WTC11 (cell line): ENCODE results near the gene MEGF8. TPM values are rescaled to one million over a fixed set of nuclear protein-coding genes. Genes with fewer than 3 reads are reported as not detected.

Experiments
- ATAC-seq: fragments of 200-7000 bp; cut with Tn5 transposase; 2 replicates; pipeline ENCODE4 v1.10.0; 2021; ENCODE audit warnings: mild to moderate bottlenecking, moderate library complexity
- CTCF ChIA-PET: fragments of 300-600 bp; sonication (Branson Sonifier 250); formaldehyde crosslinking; loops from one replicate; lab custom pipeline; 2021; ENCODE audit warnings: antibody characterized with exemption; lab: Charles Lee
- POLR2A ChIA-PET: fragments of 350-600 bp; sonication (Branson Sonifier 250); formaldehyde crosslinking; loops from one replicate; lab custom pipeline; 2021; ENCODE audit warnings: antibody characterized with exemption; lab: Charles Lee
- DNase-seq: peaks from one replicate; pipeline ENCODE4 v3.0.0; 2021; ENCODE audit warnings: low spot score
- H3K27ac Mint-ChIP-seq: 2 replicates; pipeline ENCODE4 v1.8.0; 2021; ENCODE audit warnings: mixed read lengths
- H3K27me3 Mint-ChIP-seq: 2 replicates; pipeline ENCODE4 v1.8.0; 2021; ENCODE audit warnings: low read depth, mild to moderate bottlenecking, moderate library complexity, mixed read lengths
- H3K36me3 Mint-ChIP-seq: 2 replicates; pipeline ENCODE4 v1.8.0; 2021; ENCODE audit warnings: mixed read lengths
- H3K4me1 Mint-ChIP-seq: 2 replicates; pipeline ENCODE4 v1.8.0; 2022; ENCODE audit warnings: mixed read lengths
- H3K4me3 Mint-ChIP-seq: 2 replicates; pipeline ENCODE4 v1.8.0; 2021; ENCODE audit warnings: mild to moderate bottlenecking, moderate library complexity, mixed read lengths
- H3K9me3 Mint-ChIP-seq: 2 replicates; pipeline ENCODE4 v1.8.0; 2021; ENCODE audit warnings: mixed read lengths
- ATF6 ChIP-seq: sonication (generic); formaldehyde crosslinking; IDR thresholded peaks from 2 replicates; pipeline ENCODE4 v1.8.1; 2023; ENCODE audit warnings: mild to moderate bottlenecking, missing genetic modification reagents
- FOXP4 ChIP-seq: sonication (generic); formaldehyde crosslinking; IDR thresholded peaks from 2 replicates; pipeline ENCODE4 v1.8.0; 2022; ENCODE audit warnings: mild to moderate bottlenecking, missing genetic modification reagents
- GABPB1 ChIP-seq: sonication (generic); formaldehyde crosslinking; IDR thresholded peaks from 2 replicates; pipeline ENCODE4 v1.8.1; 2023; ENCODE audit warnings: mild to moderate bottlenecking, missing genetic modification reagents
- HMGXB4 ChIP-seq: sonication (generic); formaldehyde crosslinking; IDR thresholded peaks from 2 replicates; pipeline ENCODE4 v1.8.1; 2023; ENCODE audit warnings: mild to moderate bottlenecking, moderate library complexity, missing genetic modification reagents
- JAZF1 ChIP-seq: fragments of 250-450 bp; sonication (Bioruptor Pico); IDR thresholded peaks from 2 replicates; pipeline ENCODE4 v1.9.0; 2021; ENCODE audit warnings: moderate library complexity, mild to moderate bottlenecking, inconsistent platforms
- KAT7 ChIP-seq: sonication (generic); formaldehyde crosslinking; IDR thresholded peaks from 2 replicates; pipeline ENCODE4 v1.8.1; 2023; ENCODE audit warnings: missing genetic modification reagents, mild to moderate bottlenecking, borderline replicate concordance
- MXD4 ChIP-seq: fragments of 250-450 bp; sonication (Bioruptor Pico); IDR thresholded peaks from 2 replicates; pipeline ENCODE4 v1.8.0; 2021; ENCODE audit warnings: mild to moderate bottlenecking, moderate library complexity, borderline replicate concordance
- NFE2L1 ChIP-seq: sonication (generic); formaldehyde crosslinking; IDR thresholded peaks from 2 replicates; pipeline ENCODE4 v1.8.1; 2023; ENCODE audit warnings: missing genetic modification reagents
- NR1H2 ChIP-seq: sonication (generic); formaldehyde crosslinking; IDR thresholded peaks from 2 replicates; pipeline ENCODE4 v1.9.0; 2021; ENCODE audit warnings: mild to moderate bottlenecking, moderate library complexity, missing genetic modification reagents
- NR2C2 ChIP-seq: sonication (generic); formaldehyde crosslinking; IDR thresholded peaks from 2 replicates; pipeline ENCODE4 v1.8.0; 2022; ENCODE audit warnings: mild to moderate bottlenecking, missing genetic modification reagents
- NR3C1 ChIP-seq: sonication (generic); formaldehyde crosslinking; conservative IDR thresholded peaks from 2 replicates; pipeline ENCODE4 v1.8.1; 2023; ENCODE audit warnings: low read depth, mild to moderate bottlenecking, missing genetic modification reagents
- TEAD1 ChIP-seq: sonication (generic); formaldehyde crosslinking; IDR thresholded peaks from 2 replicates; pipeline ENCODE4 v1.8.0; 2022; ENCODE audit warnings: mild to moderate bottlenecking, missing genetic modification reagents
- ZBTB21 ChIP-seq: sonication (generic); formaldehyde crosslinking; IDR thresholded peaks from 2 replicates; pipeline ENCODE4 v1.8.1; 2023; ENCODE audit warnings: mild to moderate bottlenecking, missing genetic modification reagents, borderline replicate concordance
- ZNF121 ChIP-seq: sonication (generic); formaldehyde crosslinking; IDR thresholded peaks from 2 replicates; pipeline ENCODE4 v1.8.0; 2023; ENCODE audit warnings: missing genetic modification reagents
- ZNF281 ChIP-seq: sonication (generic); formaldehyde crosslinking; IDR thresholded peaks from 2 replicates; pipeline ENCODE4 v1.8.0; 2023; ENCODE audit warnings: mild to moderate bottlenecking, missing genetic modification reagents
- ZNF423 ChIP-seq: fragments of 250-450 bp; sonication (Bioruptor Pico); IDR thresholded peaks from 2 replicates; pipeline ENCODE4 v2.1.2; 2022; ENCODE audit warnings: mild to moderate bottlenecking, moderate library complexity
- ZNF512 ChIP-seq: sonication (generic); formaldehyde crosslinking; IDR thresholded peaks from 2 replicates; pipeline ENCODE4 v1.8.1; 2022; ENCODE audit warnings: missing genetic modification reagents, borderline replicate concordance
- total RNA-seq: library from RNA; stranded (reverse); gene quantifications from 3 replicates; pipeline ENCODE4 v1.2.3, GENCODE V29; 2021
- TF ChIP-seq, protein P1 (sequence below): sonication (generic); formaldehyde crosslinking; IDR thresholded peaks from 2 replicates; pipeline ENCODE4 v1.8.1; 2023; ENCODE audit warnings: mild to moderate bottlenecking, missing genetic modification reagents, moderate library complexity
- TF ChIP-seq, protein P2 (sequence below): sonication (generic); formaldehyde crosslinking; conservative IDR thresholded peaks from 2 replicates; pipeline ENCODE4 v1.8.1; 2022; ENCODE audit warnings: mild to moderate bottlenecking, missing genetic modification reagents

Gene MEGF8
- total RNA-seq, 1 experiment from 2014 or later = 42.1 TPM

DNA sequence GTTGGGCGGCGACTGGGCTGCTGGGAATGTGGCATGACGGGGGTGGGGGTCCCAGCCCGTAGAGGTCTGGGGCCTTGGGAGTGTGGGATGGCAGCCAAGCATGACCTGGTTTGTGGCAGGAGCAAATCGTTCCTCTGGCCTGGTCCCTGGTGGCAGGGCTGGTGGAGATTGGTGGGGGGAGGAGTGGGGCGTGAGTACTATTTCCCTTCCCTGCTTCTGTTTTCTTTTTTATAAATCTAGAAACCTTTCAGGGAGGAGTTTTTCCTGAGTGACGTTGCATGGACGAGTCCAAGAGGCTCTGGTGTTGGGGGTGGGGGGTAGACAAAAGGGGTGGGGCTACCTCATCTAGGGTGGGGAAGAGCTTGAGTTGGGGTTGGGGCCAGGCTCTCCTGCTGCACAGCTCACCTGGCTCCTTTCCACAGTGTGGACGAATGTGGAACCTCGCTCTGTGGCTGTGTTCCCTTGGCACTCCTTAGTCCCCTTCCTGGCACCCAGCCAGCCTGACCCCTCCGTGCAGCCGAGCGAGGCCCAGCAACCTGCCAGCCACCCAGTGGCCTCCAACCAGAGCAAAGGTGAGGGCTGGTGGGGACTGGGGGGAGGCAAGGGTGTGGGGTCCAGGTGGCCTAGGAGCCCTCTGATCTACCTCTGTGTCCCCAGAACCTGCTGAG lies 39.0 kb upstream of the MEGF8 start:
- ATAC-seq (no peak), DNase-seq (no peak)
- Mint-ChIP-seq H3K4me1 (peaks cover 31% of the 10 kb centered on the region), H3K36me3 (peaks cover 8% of the 10 kb centered on the region; the same call in 1 of the 2 replicates), H3K27ac (0 out of 2 replicates have a peak overlapping the region, but pooled peaks have one; percentile 60), H3K27me3 (no peaks in the 10 kb centered on the region), H3K9me3 (no peaks in the 10 kb centered on the region), H3K4me3 (no peak overlapping the region)
- ChIA-PET CTCF (no interaction called here), POLR2A (no interaction called here)
- TF ChIP-seq KAT7 (CRISPR knock-in tag) (no peak), FOXP4 (no peak), NR3C1 (CRISPR knock-in tag) (no peak), JAZF1 (CRISPR knock-in tag) (no peak), NFE2L1 (CRISPR knock-in tag) (no peak)
- TF ChIP-seq, protein P1, sequence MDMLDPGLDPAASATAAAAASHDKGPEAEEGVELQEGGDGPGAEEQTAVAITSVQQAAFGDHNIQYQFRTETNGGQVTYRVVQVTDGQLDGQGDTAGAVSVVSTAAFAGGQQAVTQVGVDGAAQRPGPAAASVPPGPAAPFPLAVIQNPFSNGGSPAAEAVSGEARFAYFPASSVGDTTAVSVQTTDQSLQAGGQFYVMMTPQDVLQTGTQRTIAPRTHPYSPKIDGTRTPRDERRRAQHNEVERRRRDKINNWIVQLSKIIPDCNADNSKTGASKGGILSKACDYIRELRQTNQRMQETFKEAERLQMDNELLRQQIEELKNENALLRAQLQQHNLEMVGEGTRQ (CRISPR knock-in tag) = no peak

DNA sequence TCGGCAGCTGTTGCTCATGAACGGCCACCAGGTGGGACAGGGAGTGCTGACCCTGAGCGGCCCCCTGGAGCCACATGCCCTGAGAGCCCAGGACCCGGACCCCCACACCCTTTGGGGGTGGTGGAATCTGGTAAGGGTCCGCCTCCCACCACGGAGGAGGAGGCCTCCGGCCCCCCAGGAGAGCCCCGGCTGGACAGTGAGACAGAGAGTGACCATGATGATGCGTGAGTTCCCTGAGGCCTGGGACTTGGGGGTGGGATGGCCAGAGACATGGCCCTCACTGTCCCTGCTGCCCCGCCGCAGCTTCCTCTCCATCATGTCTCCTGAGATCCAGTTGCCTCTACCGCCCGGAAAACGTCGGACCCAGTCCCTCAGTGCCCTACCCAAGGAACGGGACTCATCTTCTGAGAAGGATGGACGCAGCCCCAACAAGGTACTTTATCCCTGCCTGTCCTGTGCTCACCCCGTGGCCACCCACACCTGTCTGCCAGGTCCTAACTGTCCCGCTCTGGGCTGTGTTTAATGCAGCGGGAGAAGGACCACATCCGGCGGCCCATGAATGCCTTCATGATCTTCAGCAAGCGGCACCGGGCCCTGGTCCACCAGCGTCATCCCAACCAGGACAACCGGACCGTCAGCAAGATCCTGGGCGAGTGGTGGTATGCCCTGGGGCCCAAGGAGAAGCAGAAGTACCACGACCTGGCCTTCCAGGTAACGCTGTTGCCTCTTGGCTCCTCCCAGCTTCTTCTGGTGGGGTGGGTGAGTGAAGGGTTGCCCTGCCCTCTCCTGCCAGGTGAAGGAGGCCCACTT lies 38.2 kb upstream of the MEGF8 start:
- peaks cover 27% of the 10 kb centered on the region for H3K4me1 Mint-ChIP-seq
- no peaks in the 10 kb centered on the region for H3K27me3 Mint-ChIP-seq
- no peak for DNase-seq
- peaks cover 12% of the 10 kb centered on the region for H3K36me3 Mint-ChIP-seq
- ATAC-seq = no peak
- H3K9me3 Mint-ChIP-seq = no peaks in the 10 kb centered on the region
- no peak overlapping the region for H3K27ac Mint-ChIP-seq
- ChIA-PET POLR2A (no interaction called here), CTCF (interaction anchor here (0.6 kb wide), 1 partner anchor 10 kb away, joined by 3 read pairs; no protein-coding TSS in a partner anchor)
- H3K4me3 Mint-ChIP-seq = no peak overlapping the region
- TF ChIP-seq NR1H2 (CRISPR knock-in tag) (no peak), ZNF121 (no peak), HMGXB4 (CRISPR knock-in tag) (no peak), ZBTB21 (CRISPR knock-in tag) (no peak), ZNF512 (no peak), GABPB1 (CRISPR knock-in tag) (no peak), NR2C2 (CRISPR knock-in tag) (no peak), MXD4 (CRISPR knock-in tag) (no peak), TEAD1 (CRISPR knock-in tag) (no peak), ATF6 (CRISPR knock-in tag) (no peak), ZNF281 (CRISPR knock-in tag) (no peak), ZNF423 (CRISPR knock-in tag) (no peak)
- TF ChIP-seq, protein P2, sequence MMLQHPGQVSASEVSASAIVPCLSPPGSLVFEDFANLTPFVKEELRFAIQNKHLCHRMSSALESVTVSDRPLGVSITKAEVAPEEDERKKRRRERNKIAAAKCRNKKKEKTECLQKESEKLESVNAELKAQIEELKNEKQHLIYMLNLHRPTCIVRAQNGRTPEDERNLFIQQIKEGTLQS (CRISPR knock-in tag) = no peak
